ENCODE results near the gene TNPO2.
"Not testable (repeated sequence)": the region's sequence is repeated elsewhere in the genome, so short reads cannot be mapped to it uniquely, and the experiment has no call there.

TNPO2 gene

GRCh38 chr19:12726988-12727316, 3.2 kb upstream of the TNPO2 start:
- no peak for TF ChIP-seq CTCF (IDR thresholded peaks at IDR 0.05; ENCODE audit: insufficient read depth, low read length, missing control alignments)
- ChIA-PET POLR2A (no interaction called here), CTCF (interaction anchor here (1.1 to 1.7 kb wide), 4 partner anchors 14 to 69 kb away, joined by 3 to 7 read pairs (median 4); no protein-coding TSS in a partner anchor)
- H3K4me3 ChIP-seq (ENCODE audit: low read depth, low read length), result no peak overlapping the region
- DNase-seq (ENCODE audit: low read depth, low spot score), result no peak

GRCh38 chr19:12725612-12726011, 1.9 kb upstream of the TNPO2 start:
- ChIA-PET CTCF (interaction anchor here (0.6 to 2.8 kb wide), 5 partner anchors 9 to 70 kb away, joined by 3 to 9 read pairs (median 4); no protein-coding TSS in a partner anchor), POLR2A (interaction anchor here (5.4 kb wide), 1 partner anchor 67 kb away, joined by 33 read pairs; the partner anchor contains the start of gene JUNB)
- H3K4me3 ChIP-seq (ENCODE audit: low read depth, low read length); DNase-seq (ENCODE audit: low read depth, low spot score): not testable (repeated sequence)

GRCh38 chr19:12723381-12723640, 421 bp downstream of the TNPO2 start:
- H3K4me3 ChIP-seq (ENCODE audit: low read depth, low read length), result peak overlapping the region; percentile 80
- no peak for TF ChIP-seq CTCF (IDR thresholded peaks at IDR 0.05; ENCODE audit: insufficient read depth, low read length, missing control alignments)
- ChIA-PET CTCF (interaction anchor here (0.7 to 4.8 kb wide), 9 partner anchors 10 to 125 kb away, joined by 3 to 31 read pairs (median 9); partner anchors contain the start of gene TRIR), POLR2A (interaction anchor here (0.7 to 5.4 kb wide), 6 partner anchors 8 to 69 kb away, joined by 3 to 33 read pairs (median 7); partner anchors contain the start of genes DHPS, GET3, JUNB and TRIR)
- no peak for DNase-seq (ENCODE audit: low read depth, low spot score)

GRCh38 chr19:12722566-12723380, 959 bp downstream of the TNPO2 start:
- POLR2A ChIA-PET, result interaction anchor here (0.7 to 5.4 kb wide), 9 partner anchors 9 to 70 kb away, joined by 3 to 33 read pairs (median 7); partner anchors contain the start of genes DHPS, GET3, JUNB and TRIR

GRCh38 chr19:12721656-12722565, 1.8 kb downstream of the TNPO2 start:
- TF ChIP-seq CTCF (IDR thresholded peaks at IDR 0.05; ENCODE audit: insufficient read depth, low read length, missing control alignments), result no peak
- peak overlapping the region; percentile 80 for H3K4me3 ChIP-seq (ENCODE audit: low read depth, low read length)
- ChIA-PET POLR2A (interaction anchor here (0.7 to 5.4 kb wide), 8 partner anchors 9 to 71 kb away, joined by 3 to 33 read pairs (median 6); partner anchors contain the start of genes DHPS, GET3, JUNB and TRIR), CTCF (interaction anchor here (0.7 to 4.8 kb wide), 12 partner anchors 9 to 126 kb away, joined by 3 to 31 read pairs (median 5); partner anchors contain the start of gene TRIR)
- DNase-seq (ENCODE audit: low read depth, low spot score), result peak; percentile 26

More at GRCh38 chr19:12722566-12723380, 959 bp downstream of the TNPO2 start:
- CTCF ChIA-PET, result interaction anchor here (0.7 to 4.8 kb wide), 11 partner anchors 9 to 125 kb away, joined by 3 to 31 read pairs (median 5); partner anchors contain the start of gene TRIR
- no peak for TF ChIP-seq CTCF (IDR thresholded peaks at IDR 0.05; ENCODE audit: insufficient read depth, low read length, missing control alignments)
- H3K4me3 ChIP-seq (ENCODE audit: low read depth, low read length), result peak overlapping the region; percentile 80
- peak; percentile 95 for DNase-seq (ENCODE audit: low read depth, low spot score)

GRCh38 chr19:12720851-12721655, 2.7 kb downstream of the TNPO2 start:
- no peak for TF ChIP-seq CTCF (IDR thresholded peaks at IDR 0.05; ENCODE audit: insufficient read depth, low read length, missing control alignments)
- H3K4me3 ChIP-seq (ENCODE audit: low read depth, low read length), result peak overlapping the region; percentile 80
- no peak for DNase-seq (ENCODE audit: low read depth, low spot score)
- ChIA-PET CTCF (interaction anchor here (0.7 to 4.8 kb wide), 11 partner anchors 8 to 127 kb away, joined by 3 to 31 read pairs (median 5); partner anchors contain the start of gene TRIR), POLR2A (interaction anchor here (0.6 to 5.4 kb wide), 6 partner anchors 13 to 71 kb away, joined by 4 to 33 read pairs (median 6); partner anchors contain the start of genes DHPS, GET3, JUNB and TRIR)
